HepG2 (cell line): Measurements from ENCODE around the gene ATP5MG. TPM values are rescaled to one million over a fixed set of nuclear protein-coding genes. Genes with fewer than 3 reads are reported as not detected.

Source experiments
- ATAC-seq: fragments of 200-7000 bp; cut with Tn5 transposase; 3 replicates; pipeline ENCODE4 v1.9.1; 2020; ENCODE audit warnings: mild to moderate bottlenecking, moderate library complexity
- BruUV-seq: library from RNA; stranded (reverse); fragments of 400-500 nt; replicated peaks from 2 replicates; lab custom pipeline; 2021; lab: Mats Ljungman, UMichigan
- CTCF ChIA-PET: fragments of 300-600 bp; formaldehyde crosslinking; extraction: SDS; loops from one replicate; lab custom pipeline; 2021; ENCODE audit warnings: low total read pairs, inconsistent platforms, low intra/inter-chr PET ratio; lab: Yijun Ruan, JAX
- POLR2A ChIA-PET: fragments of 350-600 bp; sonication (Branson Sonifier 250); formaldehyde crosslinking; loops from one replicate; lab custom pipeline; 2020; ENCODE audit warnings: antibody characterized with exemption, inconsistent platforms; lab: Yijun Ruan, JAX
- DNase-seq: peaks from one replicate; pipeline ENCODE4 v3.0.0-alpha.2; 2015; ENCODE audit warnings: low spot score
- FAIRE-seq: peaks from 3 replicates; lab custom pipeline; 2011; peaks lifted over from hg19 to GRCh38; lab: Jason Lieb, UNC
- H2AFZ ChIP-seq: one replicate; pipeline ENCODE4 v1.6.1; 2011; ENCODE audit warnings: low read length, inconsistent platforms
- H3K27ac ChIP-seq: fragments of 300-600 bp; 3 replicates; pipeline ENCODE4 v1.8.0; 2011; ENCODE audit warnings: mixed run types, mild to moderate bottlenecking, mixed read lengths, low read length, inconsistent platforms; ENCODE audit not compliant: insufficient read depth; ENCODE audit errors: extremely low read length
- H3K27me3 ChIP-seq, 2 experiments: fragments of 200-600 bp in 1 of 2; 2 replicates in 1 of 2; 3 replicates in 1 of 2; pipeline versions ENCODE4 v1.6.0 to v1.8.0; 2011; ENCODE audit warnings: low read length in 2 of 2, mild to moderate bottlenecking in 2 of 2, moderate library complexity in 2 of 2, inconsistent platforms in 1 of 2; ENCODE audit not compliant: insufficient read depth in 2 of 2, control insufficient read depth in 1 of 2
- H3K36me3 ChIP-seq, 2 experiments: fragments of 200-600 bp in 1 of 2; replicated peaks in 1 of 2; 2 replicates in 1 of 2; 3 replicates in 1 of 2; pipeline versions ENCODE4 v1.5.1 to v1.8.0; 2011; ENCODE audit warnings: low read length in 2 of 2, inconsistent platforms in 1 of 2; ENCODE audit not compliant: insufficient read depth in 2 of 2, control insufficient read depth in 1 of 2
- H3K4me1 ChIP-seq: 2 replicates; pipeline ENCODE4 v1.5.1; 2012; ENCODE audit warnings: low read length, inconsistent platforms; ENCODE audit not compliant: insufficient read depth
- H3K4me2 ChIP-seq: 2 replicates; pipeline ENCODE4 v1.6.0; 2011; ENCODE audit warnings: low read depth, low read length, inconsistent platforms
- H3K4me3 ChIP-seq, 3 experiments: fragments of 200-600 bp in 1 of 3; sonication (generic), shearing (Covaris generic) in 1 of 3; replicated peaks in 1 of 3; 2 replicates each; pipeline ENCODE4 v1.5.1; 2011 to 2016; ENCODE audit warnings: low read length in 3 of 3, inconsistent platforms in 2 of 3, low read depth in 2 of 3, mild to moderate bottlenecking in 2 of 3, control low read depth in 1 of 3, mixed read lengths in 1 of 3; ENCODE audit not compliant: insufficient read depth in 1 of 3
- H3K79me2 ChIP-seq: one replicate; pipeline ENCODE4 v1.6.1; 2011; ENCODE audit warnings: low read length, inconsistent platforms; ENCODE audit not compliant: insufficient read depth
- H3K9ac ChIP-seq: 2 replicates; pipeline ENCODE4 v1.6.0; 2011; ENCODE audit warnings: mild to moderate bottlenecking, low read depth, low read length, inconsistent platforms; ENCODE audit not compliant: insufficient read depth
- H3K9me3 ChIP-seq: 2 replicates; pipeline ENCODE4 v1.5.1; 2012; ENCODE audit warnings: mild to moderate bottlenecking, low read length
- H4K20me1 ChIP-seq: 2 replicates; pipeline ENCODE4 v1.6.0; 2011; ENCODE audit warnings: inconsistent platforms, mild to moderate bottlenecking, low read length, moderate library complexity; ENCODE audit not compliant: insufficient read depth
- EEA1 ChIP-seq: sonication (generic); formaldehyde crosslinking; IDR thresholded peaks from 2 replicates; pipeline ENCODE4 v1.5.1; 2020; ENCODE audit warnings: mild to moderate bottlenecking, missing genetic modification reagents, borderline replicate concordance
- ETV5 ChIP-seq: IDR thresholded peaks from 2 replicates; pipeline ENCODE4 v1.6.1; 2018; ENCODE audit warnings: missing biosample characterization, missing genetic modification reagents, inconsistent platforms, borderline replicate concordance
- FOXA3 ChIP-seq: IDR thresholded peaks from 2 replicates; pipeline ENCODE4 v1.6.1; 2016; ENCODE audit warnings: missing genetic modification reagents, missing compliant biosample characterization
- HIVEP1 ChIP-seq: sonication (generic); formaldehyde crosslinking; IDR thresholded peaks from 2 replicates; pipeline ENCODE4 v1.4.0; 2020; ENCODE audit warnings: mild to moderate bottlenecking, missing genetic modification reagents
- KLF16 ChIP-seq, 2 experiments: sonication (generic) in 1 of 2; formaldehyde crosslinking in 1 of 2; IDR thresholded peaks; 2 replicates each; pipeline versions ENCODE4 v1.6.1 to v1.8.0; 2016 to 2023; ENCODE audit warnings: missing genetic modification reagents in 2 of 2, missing compliant biosample characterization in 1 of 2
- MAX ChIP-seq: IDR thresholded peaks from 2 replicates; pipeline ENCODE4 v1.6.1; 2012; ENCODE audit warnings: inconsistent platforms
- MTERF4 ChIP-seq: sonication (generic); formaldehyde crosslinking; IDR thresholded peaks from 2 replicates; pipeline ENCODE4 v1.8.0; 2023; ENCODE audit warnings: mild to moderate bottlenecking, missing genetic modification reagents
- NFYB ChIP-seq: sonication (generic); formaldehyde crosslinking; IDR thresholded peaks from 2 replicates; pipeline ENCODE4 v1.4.0; 2020; ENCODE audit warnings: missing genetic modification reagents
- ONECUT2 ChIP-seq: sonication (generic); formaldehyde crosslinking; IDR thresholded peaks from 2 replicates; pipeline ENCODE4 v1.4.0; 2020; ENCODE audit warnings: missing genetic modification reagents
- SALL1 ChIP-seq: sonication (generic); formaldehyde crosslinking; IDR thresholded peaks from 2 replicates; pipeline ENCODE4 v1.8.0; 2022; ENCODE audit warnings: mild to moderate bottlenecking, missing genetic modification reagents
- SOX6 ChIP-seq, 2 experiments: fragments of 450-650 bp in 1 of 2; sonication (generic) in 1 of 2; formaldehyde crosslinking in 1 of 2; IDR thresholded peaks; 2 replicates each; pipeline versions ENCODE4 v1.4.0 to v1.6.1; 2017 to 2020; ENCODE audit warnings: antibody characterized with exemption in 1 of 2, mild to moderate bottlenecking in 1 of 2, missing genetic modification reagents in 1 of 2
- SP5 ChIP-seq: IDR thresholded peaks from 2 replicates; pipeline ENCODE4 v1.6.1; 2016; ENCODE audit warnings: low read depth, borderline replicate concordance
- TFDP2 ChIP-seq: sonication (generic); formaldehyde crosslinking; IDR thresholded peaks from 2 replicates; pipeline ENCODE4 v1.4.0; 2020; ENCODE audit warnings: missing genetic modification reagents
- ZEB1 ChIP-seq: IDR thresholded peaks from 2 replicates; pipeline ENCODE4 v1.6.1; 2012; ENCODE audit warnings: mild to moderate bottlenecking, low read depth, inconsistent platforms; ENCODE audit not compliant: insufficient replicate concordance
- ZHX1 ChIP-seq: sonication (generic); formaldehyde crosslinking; IDR thresholded peaks from 2 replicates; pipeline ENCODE4 v1.8.1; 2022; ENCODE audit warnings: low read depth, mild to moderate bottlenecking, missing genetic modification reagents
- ZNF563 ChIP-seq: sonication (generic); formaldehyde crosslinking; IDR thresholded peaks from 2 replicates; pipeline ENCODE4 v1.8.0; 2022; ENCODE audit warnings: mild to moderate bottlenecking, moderate library complexity, missing genetic modification reagents
- ZNF644 ChIP-seq: IDR thresholded peaks from 2 replicates; pipeline ENCODE4 v1.6.1; 2016; ENCODE audit warnings: low read depth
- ZSCAN25 ChIP-seq: sonication (generic); formaldehyde crosslinking; IDR thresholded peaks from 2 replicates; pipeline ENCODE4 v1.8.0; 2022; ENCODE audit warnings: mild to moderate bottlenecking, missing genetic modification reagents
- WGBS: methylation state at CpG from one replicate; pipeline ENCODE4 v1.1.6; 2017; ENCODE audit warnings: low lambda C conversion rate; 5-methylcytosine and 5-hydroxymethylcytosine counted together
- in situ Hi-C: cut with HindIII; loops from 2 replicates; pipeline ENCODE4 v1.10.0; 2017; ENCODE audit warnings: low pct_unique_long_range_greater_than_20kb; ENCODE audit not compliant: extremely low pct_ligation_motif_present
- intact Hi-C: fragments of 100-400 bp; cut with micrococcal nuclease; formaldehyde crosslinking; loops from one replicate; pipeline ENCODE4 v1.10.0; 2022; ENCODE audit not compliant: unreplicated experiment
- polyA plus RNA-seq, 8 experiments: library from polyadenylated mRNA; depleted of rRNA in 3 of 8; stranded (reverse) in 7 of 8; unstranded in 1 of 8; fragments of >200 nt; fragmentation: Illumina TruSeq in 4 of 8; extraction: Trizol in 4 of 8; gene quantifications; 2 replicates each; pipeline versions ENCODE4 v1.2.1 to v1.2.3, GENCODE V29; 2011 to 2016; ENCODE audit warnings: low read depth in 4 of 8, missing spikeins in 1 of 8, mixed read lengths in 1 of 8; ENCODE audit not compliant: insufficient read depth in 1 of 8
- total RNA-seq, 5 experiments: library from RNA; depleted of rRNA; stranded (reverse); fragments of >200 nt; fragmentation: Illumina TruSeq; extraction: Trizol; gene quantifications; 2 replicates each; pipeline ENCODE4 v1.2.3, GENCODE V29; 2016; ENCODE audit warnings: low read depth in 1 of 5

ATP5MG gene
- total and polyA plus RNA-seq, 2 of the 13 experiments (the other 11 are each of a cell fraction or from before 2014, with no cell fraction given) = 260 to 320 TPM

GRCh38 chr11:118437208-118438125 is 36.1 kb downstream of the ATP5MG start:
- H3K27me3 ChIP-seq = no peaks in the 10 kb centered on the region
- peaks cover 44% of the 10 kb centered on the region for H4K20me1 ChIP-seq
- FAIRE-seq (no peak), DNase-seq (peak; percentile 51), ATAC-seq (peak; percentile 52)
- peak overlapping the region; percentile 90 to 97 (median 92) for H3K4me3 ChIP-seq
- H2AFZ ChIP-seq = no peak overlapping the region
- peaks cover 62% of the 10 kb centered on the region for H3K4me1 ChIP-seq
- peaks cover 59% of the 10 kb centered on the region for H3K79me2 ChIP-seq
- CTCF ChIA-PET = no interaction called here
- H3K27ac ChIP-seq = peak overlapping the region; percentile 25
- peaks cover 0 to 1% of the 10 kb centered on the region in 2 experiments; a peak in 2 of 5 replicates for H3K36me3 ChIP-seq
- POLR2A ChIA-PET = no interaction called here
- H3K9ac ChIP-seq = peak overlapping the region; percentile 84
- intact Hi-C loops (loop anchor here (2.0 kb wide), 1 partner anchor 51 kb away; no protein-coding TSS in a partner anchor), in situ Hi-C loops (no loop called here)
- 2% methylated on average over 28 of the region's 28 CpGs for WGBS
- H3K4me2 ChIP-seq = peak overlapping the region; percentile 77
- no TSS peak for BruUV-seq
- H3K9me3 ChIP-seq = no peaks in the 10 kb centered on the region
- no peak for TF ChIP-seq ZNF644 (CRISPR knock-in tag)
- 0 out of 2 replicates have a peak, but pooled peaks have one; percentile 15 for TF ChIP-seq MAX
- peak; percentile 77 for TF ChIP-seq ZSCAN25 (CRISPR knock-in tag)
- 0 out of 2 replicates have a peak, but pooled peaks have one; percentile 18 for TF ChIP-seq SP5
- TF ChIP-seq ZNF563 (CRISPR knock-in tag) = peak; percentile 38; the same call in 1 of the 2 replicates
- no peak for TF ChIP-seq ZHX1 (CRISPR knock-in tag)
- 0 out of 2 replicates have a peak, but pooled peaks have one; percentile 49 for TF ChIP-seq MTERF4 (CRISPR knock-in tag)
- TF ChIP-seq EEA1 (CRISPR knock-in tag) = no peak
- TF ChIP-seq SOX6 (IDR thresholded peaks at IDR 0.05) = no peak
- 0 out of 2 replicates have a peak, but pooled peaks have one; percentile 19 for TF ChIP-seq SOX6 (CRISPR knock-in tag; IDR thresholded peaks at IDR 0.05)
- 0 out of 4 replicates have a peak, but pooled peaks of 1 of the 2 experiments have one; percentile 9 for TF ChIP-seq KLF16 (CRISPR knock-in tag; IDR thresholded peaks at IDR 0.05)
- TF ChIP-seq ZEB1 = no peak
- TF ChIP-seq SALL1 = peak; percentile 22; the same call in 1 of the 2 replicates
- TF ChIP-seq ETV5 (CRISPR knock-in tag) = 0 out of 2 replicates have a peak, but pooled peaks have one; percentile 10
- TF ChIP-seq ONECUT2 (CRISPR knock-in tag) = peak; percentile 95
- TF ChIP-seq NFYB (CRISPR knock-in tag) = peak; percentile 52; the same call in 1 of the 2 replicates
- TF ChIP-seq HIVEP1 (CRISPR knock-in tag) = no peak
- peak; percentile 36; the same call in 1 of the 2 replicates for TF ChIP-seq TFDP2 (CRISPR knock-in tag)
- 0 out of 2 replicates have a peak, but pooled peaks have one; percentile 13 for TF ChIP-seq FOXA3 (CRISPR knock-in tag)
